Skin of body (tissue), 2 donors: Measurements from ENCODE around the gene CPLX3. TPM values are rescaled to one million over a fixed set of nuclear protein-coding genes. Genes with fewer than 3 reads are reported as not detected.

Source experiments
- DNase-seq: peaks from one replicate; lab custom pipeline; 2025; lab: John Stamatoyannopoulos, UW
- total RNA-seq: library from RNA; depleted of rRNA; stranded (reverse); fragments of >200 nt; gene quantifications from one replicate; pipeline ENCODE4 v1.2.3, GENCODE V29; 2014

Gene CPLX3
- total RNA-seq, 1 donor from 2014 or later = 0.20 TPM

DNA sequence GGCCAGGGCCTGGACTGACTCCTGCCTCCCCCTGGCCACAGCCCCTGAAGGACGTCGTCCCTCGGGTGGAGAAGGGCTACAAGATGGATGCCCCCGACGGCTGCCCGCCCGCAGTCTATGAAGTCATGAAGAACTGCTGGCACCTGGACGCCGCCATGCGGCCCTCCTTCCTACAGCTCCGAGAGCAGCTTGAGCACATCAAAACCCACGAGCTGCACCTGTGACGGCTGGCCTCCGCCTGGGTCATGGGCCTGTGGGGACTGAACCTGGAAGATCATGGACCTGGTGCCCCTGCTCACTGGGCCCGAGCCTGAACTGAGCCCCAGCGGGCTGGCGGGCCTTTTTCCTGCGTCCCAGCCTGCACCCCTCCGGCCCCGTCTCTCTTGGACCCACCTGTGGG, 24.1 kb upstream of the CPLX3 start:
- DNase-seq = no peak

DNA sequence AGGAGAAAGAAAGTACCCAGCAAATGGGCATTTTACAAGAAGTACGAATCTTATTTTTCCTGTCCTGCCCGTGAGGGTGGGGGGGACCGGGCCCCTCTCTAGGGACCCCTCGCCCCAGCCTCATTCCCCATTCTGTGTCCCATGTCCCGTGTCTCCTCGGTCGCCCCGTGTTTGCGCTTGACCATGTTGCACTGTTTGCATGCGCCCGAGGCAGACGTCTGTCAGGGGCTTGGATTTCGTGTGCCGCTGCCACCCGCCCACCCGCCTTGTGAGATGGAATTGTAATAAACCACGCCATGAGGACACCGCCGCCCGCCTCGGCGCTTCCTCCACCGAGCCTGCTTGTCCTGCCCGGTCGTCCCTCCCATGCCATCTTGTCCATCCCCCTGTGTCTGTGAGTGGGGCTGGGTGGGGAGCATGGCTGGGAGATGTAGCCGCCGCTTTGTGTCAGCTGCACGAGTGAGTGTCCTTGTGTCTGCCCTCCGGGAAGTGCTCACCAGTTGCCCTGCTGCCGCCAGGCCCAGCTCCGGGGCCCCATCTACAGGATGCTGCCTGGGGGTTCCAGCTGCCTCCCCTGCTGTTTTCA, 23.5 kb upstream of the CPLX3 start:
- DNase-seq = no peak

DNA sequence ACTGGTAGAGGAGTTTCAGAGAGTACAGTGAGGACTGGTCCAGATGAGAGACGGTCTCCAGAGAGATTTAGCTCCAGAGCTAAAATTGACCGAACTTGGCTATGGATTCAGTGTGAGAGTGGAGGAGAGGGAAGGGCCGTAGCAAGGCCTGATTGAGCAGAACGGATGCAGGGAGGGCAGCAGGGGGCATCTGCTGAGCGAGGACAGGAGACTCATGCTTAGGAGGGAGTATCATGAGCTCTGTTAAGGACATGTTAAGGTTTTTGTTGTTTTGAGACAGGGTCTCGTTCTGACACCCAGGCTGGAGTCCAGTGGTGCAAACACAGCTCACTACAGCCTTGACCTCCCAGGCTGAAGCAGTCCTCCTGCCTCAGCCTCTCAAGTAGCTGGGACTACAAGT, 21.5 kb upstream of the CPLX3 start:
- DNase-seq = no peak

DNA sequence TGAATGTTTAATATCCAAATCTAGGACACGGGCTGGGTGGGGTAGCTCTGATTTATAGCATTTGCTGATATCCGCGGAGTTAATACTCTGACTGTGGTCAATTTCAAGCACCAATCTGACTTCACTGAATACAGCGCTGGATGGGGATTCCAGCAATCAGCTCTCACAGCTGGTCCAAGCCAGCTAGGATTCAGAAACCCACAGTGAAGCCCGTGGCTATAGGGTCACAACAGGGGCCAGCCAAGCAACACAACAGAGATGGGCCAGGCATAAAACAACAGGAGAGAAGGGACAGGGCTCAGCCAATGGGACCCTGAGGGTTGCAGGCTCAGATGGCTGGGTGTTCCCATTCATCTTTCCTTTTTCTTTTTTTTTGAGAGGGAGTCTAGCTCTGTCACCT, 19.1 kb upstream of the CPLX3 start:
- no peak for DNase-seq

DNA sequence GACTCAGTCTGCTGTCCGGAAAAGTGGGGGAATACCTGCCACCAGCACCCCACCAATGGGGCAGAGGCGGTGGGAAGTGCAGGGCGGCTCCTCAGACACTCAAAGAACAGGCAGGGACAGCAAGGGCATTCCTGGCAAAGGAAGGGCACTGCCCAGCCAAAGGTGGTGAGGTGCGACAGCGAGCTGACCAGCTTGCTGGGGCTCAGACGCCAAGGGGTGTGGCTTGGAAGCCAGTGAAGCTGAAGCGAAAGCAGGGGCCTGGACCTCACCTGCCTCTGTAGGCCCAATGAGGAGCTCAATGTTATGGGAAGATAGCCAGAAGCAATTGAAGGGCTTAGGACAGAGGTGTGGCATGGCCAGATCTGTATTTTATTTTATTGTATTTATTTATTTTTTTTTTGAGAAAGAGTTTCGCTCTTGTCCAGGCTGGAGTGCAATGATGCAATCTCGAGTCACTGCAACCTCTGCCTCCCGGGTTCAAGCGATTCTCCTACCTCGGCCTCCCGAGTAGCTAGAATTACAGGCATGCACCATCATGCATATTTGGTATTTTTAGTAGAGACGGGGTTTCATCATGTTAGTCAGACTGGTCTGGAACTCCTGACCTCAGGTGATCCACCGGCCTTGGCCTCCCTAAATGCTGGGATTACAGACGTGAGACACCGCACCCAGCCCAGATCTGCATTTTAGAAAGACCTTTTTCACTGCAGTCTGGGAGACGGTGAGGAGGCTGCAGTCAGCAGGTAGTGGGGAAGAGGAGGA, 18.2 kb upstream of the CPLX3 start:
- no peak for DNase-seq

DNA sequence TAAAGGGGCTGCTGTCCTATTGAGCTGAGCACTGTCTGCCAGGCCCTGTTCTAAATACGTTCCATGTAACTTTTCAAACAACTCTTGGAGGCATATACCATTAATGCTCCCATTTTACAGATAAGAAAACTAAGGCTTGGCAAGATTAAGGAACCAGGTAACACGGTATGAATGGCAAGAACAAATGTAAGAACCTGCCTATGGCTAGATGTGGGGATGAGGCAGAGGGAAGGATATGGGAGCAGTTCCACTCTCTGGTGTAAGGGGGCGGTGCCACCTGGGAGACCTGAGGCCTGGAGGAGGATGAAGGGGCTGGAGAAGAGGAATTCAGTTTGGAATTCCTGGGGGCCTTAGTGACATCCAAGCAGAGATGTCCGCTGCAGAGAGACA, 17.6 kb upstream of the CPLX3 start:
- no peak for DNase-seq

DNA sequence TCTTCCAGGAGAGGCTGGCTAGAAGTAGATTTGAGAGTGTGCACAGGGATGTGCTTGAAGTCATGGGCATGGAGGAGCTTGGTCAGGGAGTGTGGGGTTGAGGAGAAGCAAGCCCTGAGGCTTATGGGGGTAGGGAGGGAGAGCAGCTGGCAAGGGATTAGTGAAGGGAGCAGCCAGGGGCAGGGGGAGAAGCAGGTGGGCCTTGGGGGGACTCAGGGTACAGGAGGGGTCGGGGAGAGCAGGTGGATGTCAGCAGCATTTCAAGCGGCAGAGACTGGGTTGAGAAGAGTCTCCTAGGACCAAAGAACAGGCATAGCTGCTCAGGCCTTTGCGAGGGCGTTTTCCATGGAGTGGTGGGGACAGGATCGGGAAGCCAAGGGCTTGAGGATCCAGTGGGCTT, 17.2 kb upstream of the CPLX3 start:
- DNase-seq = no peak

DNA sequence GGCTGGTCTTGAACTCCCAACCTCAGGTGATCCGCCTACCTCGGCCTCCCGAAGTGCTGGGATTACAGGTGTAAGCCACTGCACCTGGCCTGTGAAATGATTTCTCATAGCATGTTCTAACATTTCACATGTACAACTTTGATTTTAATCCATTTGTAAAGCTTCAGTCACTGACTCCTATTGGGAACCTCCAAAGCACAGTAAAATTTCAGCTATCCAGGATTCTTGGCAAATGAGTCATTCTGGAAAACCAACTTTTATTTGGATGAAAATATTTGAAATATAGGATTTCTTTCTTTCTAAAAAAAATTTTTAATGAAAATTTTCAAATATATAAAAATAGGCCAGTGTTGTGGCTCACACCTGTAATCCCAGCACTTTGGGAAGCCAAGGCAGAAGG, 16.5 kb upstream of the CPLX3 start:
- no peak for DNase-seq

DNA sequence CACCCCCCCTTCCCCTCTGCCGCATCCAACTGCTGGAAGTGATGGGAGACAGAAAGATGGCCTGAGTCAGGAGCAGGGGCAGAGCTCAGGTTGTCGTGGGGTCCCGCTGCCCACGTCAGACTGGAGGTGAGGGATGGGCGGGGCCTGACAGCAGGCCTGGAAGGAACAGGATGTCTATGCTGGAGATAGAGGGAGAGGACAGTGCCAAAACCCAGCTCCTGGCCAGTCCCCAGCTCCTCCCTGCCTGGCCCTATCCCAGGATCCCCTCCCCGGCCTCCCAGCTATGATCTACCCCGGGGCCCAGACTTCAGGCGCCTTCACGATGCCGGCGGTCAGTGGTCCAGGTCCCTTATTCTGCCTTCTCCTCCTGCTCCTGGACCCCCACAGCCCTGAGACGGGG, 13.9 kb upstream of the CPLX3 start, which contains the start of gene LMAN1L:
TSS of gene LMAN1L (plus strand) at position 303 of the 400 bp plus-strand sequence. CDS start at position 323, 20 bp downstream.
- DNase-seq = no peak

DNA sequence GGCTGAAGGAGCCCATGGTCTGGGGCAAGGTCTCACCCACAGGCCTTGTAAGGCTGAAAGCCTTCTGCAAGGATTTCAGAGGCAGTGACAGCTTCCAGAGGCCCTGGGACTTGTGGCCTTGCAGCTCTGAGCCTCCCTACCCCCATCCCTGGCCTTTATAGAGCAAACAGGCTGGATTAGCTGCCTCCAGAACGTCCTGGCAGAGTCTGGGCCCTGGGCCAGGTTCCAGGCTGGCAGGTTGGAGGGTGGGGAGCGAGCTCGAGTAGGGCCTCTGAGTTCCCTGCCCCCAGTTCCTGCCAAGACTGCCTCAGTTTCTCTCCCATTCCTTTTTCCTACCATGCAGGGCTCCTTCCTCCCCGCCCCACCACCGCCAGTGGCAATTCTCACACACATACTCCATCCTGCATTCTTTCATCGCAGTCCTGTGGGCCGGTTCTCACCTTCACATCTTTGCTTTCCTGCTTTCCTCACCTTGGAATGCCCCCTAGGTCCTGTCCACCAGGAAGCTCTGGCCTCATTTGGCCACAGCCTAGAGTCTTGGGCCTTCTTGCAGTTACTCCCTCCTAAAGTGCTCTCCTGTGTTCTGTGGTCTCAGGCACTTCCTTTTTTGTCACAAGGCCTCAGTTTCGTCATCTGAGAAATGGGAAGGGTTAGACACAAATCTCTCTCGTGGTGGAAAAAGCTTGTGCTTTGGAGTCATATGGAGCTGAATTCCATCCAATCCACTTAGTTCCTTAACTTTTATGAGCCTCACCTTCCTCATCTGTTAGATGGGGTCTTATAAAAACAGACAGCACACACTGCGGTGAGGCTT, 11.1 kb upstream of the CPLX3 start:
- DNase-seq = no peak

DNA sequence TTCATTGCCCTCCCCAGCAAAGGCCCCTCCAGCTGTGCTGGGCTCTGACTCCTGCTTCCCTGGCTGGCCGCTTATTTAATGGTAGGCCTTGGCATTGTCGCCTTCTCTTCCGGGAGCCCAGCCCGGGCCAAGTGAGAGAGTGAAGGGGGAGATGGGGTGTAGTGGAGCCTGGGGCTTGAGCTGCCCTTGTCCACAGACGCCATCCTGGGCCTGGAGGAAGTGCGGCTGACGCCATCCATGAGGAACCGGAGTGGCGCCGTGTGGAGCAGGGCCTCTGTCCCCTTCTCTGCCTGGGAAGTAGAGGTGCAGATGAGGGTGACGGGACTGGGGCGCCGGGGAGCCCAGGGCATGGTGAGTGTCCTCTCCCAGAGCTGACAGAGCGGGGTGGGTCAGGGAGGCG, 10.5 kb upstream of the CPLX3 start:
- DNase-seq = no peak

DNA sequence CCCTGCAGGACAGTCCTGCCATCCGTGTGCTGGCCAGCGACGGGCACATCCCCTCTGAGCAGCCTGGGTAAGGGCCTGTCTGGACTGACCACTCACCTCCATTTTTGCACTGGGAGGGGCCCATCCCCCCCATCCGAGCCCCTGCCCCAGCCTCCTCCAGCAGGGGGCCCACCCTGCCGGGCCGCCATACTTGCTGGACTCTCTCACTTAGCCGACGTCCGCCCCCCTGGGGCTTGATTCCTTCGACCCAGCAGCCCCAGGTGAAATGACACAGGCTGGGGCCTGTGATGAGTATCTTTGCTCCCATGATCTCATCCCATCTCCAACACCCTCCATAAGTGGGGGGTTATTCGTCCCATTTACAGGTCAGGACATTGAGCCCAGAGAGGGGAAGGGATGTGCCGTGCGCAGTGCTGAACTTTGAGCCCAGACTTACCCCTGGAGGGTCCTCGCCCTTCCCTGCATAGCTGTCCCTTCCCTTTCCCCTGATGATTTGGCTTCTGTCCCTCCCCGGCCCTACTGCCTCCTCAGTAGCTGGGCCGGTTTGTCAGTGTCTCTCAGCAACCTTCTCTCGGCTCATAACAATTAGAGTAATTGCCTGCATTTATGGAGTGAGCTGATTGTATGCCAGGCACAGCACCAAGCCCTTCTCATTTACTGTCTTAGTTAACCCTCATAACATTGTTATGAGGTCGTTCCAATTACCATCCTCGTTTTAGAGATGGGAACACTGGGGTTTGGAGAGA, 9.6 kb upstream of the CPLX3 start:
- DNase-seq = no peak

DNA sequence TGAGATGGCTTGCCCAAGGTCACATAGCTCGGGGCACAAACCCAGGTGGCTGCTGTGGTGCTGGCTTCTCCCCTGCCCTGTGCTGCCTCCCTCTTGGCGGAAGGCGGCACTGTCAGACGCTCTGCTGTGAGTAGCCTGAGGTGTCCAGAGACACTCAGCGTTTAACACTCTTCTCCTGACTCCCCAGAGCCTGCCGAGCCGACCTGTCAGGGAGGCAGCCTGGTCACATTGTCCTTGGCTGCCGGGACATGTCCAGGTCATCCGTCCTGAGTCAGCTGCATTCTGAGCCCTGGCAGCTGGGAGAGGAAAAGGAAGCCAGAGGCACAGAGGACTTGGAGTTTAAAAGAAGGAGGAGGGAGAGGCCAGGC, 9.1 kb upstream of the CPLX3 start:
- DNase-seq = no peak

DNA sequence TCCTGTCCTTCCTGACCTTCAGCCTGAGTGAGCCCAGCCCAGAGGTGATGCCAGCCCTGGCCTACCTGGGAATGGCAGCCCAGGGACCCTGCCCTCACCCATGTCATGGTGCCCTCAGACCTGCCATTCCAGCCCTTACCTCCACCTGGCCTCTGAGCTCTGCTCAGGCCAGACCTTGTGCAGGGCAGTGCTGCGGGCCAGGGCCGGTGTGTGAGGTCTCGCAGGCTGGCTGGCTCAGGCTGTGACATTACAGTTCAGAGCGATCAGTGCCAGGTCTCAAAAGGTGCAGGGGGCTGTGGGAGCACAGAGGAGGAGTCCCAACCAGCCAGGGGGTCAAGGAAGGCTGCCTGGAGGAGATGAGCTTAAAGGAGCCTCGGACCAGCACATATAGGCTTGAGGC, 6.4 kb upstream of the CPLX3 start:
- no peak for DNase-seq

DNA sequence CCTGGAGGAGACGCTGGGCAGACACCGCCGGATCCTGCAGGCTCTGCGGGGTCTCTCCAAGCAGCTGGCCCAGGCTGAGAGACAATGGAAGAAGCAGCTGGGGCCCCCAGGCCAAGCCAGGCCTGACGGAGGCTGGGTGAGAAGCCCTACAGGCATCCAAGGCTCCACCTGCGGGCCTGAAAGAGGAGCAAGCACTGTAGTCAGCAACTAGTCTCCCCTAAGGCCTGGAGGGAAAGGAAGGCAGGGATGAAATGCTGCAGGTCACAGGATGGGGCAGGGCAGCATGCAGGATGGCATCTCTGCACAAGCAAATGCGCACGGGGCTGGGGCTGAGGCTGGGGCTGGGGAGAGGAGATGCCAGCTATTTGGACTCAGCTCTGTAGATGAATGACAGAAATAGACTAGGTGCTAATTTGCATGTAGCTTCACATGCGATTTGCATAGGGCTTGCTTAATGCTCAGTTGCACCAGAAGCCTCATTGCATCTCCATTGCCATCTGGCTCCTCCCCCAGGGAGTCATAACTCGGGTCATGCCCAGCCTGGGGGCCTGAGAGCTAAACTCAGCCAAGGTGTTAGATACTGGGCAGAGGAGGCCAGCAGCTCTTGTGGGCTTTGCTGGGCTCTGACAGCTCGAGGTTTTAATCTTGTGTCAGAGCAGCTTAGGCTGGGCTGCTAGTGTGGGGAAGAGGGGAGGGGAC, 5.2 kb upstream of the CPLX3 start:
- DNase-seq = no peak

DNA sequence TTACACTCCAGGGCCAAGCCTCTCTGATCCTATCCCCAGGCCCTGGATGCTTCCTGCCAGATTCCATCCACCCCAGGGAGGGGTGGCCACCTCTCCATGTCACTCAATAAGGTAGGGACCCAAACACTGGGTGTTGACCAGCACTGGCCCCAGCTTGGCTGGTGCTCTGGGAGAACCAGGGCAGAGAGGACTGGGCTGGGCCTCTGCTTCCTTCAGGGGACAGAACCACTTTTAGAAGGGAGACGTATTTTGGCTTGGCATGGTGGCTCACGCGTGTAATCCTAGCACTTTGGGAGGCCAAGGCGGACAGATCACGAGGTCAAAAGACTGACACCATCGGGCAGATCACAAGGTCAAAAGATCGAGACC, 4.7 kb upstream of the CPLX3 start:
- no peak for DNase-seq

DNA sequence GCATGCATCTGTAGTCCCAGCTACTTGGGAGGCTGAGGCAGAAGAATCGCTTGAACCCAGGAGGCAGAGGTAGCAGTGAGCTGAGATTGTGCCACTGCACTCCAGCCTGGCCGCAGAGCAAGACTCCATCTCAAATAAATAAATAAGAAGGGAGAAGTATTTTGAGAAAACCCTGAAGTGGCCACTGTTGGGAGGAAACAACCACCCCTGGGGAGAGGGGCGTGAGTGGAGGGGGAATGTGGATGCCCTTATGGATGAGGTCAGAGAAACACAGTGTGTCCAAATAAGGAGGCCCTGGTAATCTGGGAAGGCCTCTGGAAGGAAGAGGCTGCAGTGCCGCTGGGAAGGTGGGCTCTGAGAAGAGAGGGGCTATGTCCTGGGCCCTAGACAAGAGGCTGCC, 4.2 kb upstream of the CPLX3 start:
- DNase-seq = no peak

DNA sequence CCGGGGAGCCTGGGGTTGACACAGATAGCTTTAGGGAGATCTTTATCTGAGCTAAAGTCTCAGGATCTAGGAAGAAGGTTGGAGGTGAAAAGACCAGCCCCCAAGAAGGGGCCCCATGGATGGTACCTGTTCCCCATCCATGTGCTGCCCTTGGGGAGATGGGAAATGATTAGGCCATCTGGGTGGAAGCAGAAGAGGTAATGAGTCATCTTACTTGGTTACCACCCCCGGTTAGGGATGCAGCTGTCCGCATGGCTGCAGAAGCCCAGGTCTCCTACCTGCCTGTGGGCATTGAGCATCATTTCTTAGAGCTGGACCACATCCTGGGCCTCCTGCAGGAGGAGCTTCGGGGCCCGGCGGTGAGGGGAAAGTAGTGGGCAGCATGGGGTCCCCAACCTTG, 3.1 kb upstream of the CPLX3 start:
- DNase-seq = no peak

DNA sequence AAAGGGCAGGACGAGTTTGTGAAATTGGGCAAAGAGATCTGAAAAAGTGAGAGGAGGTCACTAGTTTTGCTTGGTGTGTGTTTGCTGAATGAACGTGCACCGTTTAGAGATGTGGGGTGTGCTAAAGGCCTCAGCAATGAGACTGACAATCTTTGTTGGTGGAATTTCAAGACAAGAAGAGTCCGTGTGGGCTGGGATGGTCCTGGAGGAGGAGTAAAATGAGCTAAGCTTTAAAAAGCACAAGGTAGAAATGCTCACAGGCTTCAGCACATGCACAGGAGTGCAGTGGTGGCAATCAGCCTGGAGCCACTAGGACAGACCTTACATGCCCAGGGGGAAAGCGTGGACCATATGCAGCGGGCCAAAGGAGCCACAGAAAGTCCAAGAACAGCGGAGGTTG, 1.5 kb upstream of the CPLX3 start:
- no peak for DNase-seq

DNA sequence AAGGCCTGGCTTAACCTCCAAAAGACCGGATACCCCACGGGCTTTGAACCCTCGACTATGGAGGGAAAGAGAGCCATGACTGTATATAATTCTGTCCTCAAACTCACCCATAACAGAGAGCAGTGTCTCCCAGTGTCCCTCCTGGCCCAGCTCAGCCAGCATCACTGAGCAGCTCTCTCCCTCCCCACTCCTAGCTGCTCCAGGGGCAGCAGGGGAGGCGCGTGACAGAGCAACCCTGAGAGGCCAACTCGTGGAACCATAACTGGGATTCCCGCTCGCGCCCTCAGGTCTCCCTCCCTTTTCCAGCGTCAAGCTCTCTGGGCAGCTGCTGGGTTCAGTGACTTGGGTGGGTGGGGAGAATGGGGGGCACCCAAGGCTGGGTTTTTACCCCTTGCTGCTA, 561 bp upstream of the CPLX3 start:
- no peak for DNase-seq

DNA sequence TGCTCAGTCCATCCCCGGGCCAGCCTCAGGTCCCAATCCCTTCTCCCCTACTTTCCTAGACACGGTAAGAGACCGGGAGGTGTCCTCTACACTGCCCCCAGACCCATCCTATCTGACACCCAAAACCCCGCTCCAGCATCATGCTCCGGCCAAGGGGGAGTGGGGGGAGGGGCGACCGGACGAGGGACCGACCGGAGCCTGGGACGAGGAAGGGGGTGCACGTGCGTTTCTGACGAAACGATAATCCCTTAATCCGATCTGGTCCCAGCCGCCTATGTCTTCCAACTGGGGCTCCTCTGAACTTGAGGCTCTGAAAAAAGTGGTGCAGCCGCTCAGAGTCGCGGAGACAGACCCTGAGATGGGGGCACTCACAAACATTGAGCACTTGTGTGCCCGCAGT, 494 bp downstream of the CPLX3 start:
- no peak for DNase-seq
